NCI-H2227 (cell line): ENCODE results near the gene MAJIN.
A peak's percentile ranks its signal among the peaks of the same experiment; 100 is the strongest.
"Not testable (repeated sequence)": the region's sequence is repeated elsewhere in the genome, so short reads cannot be mapped to it uniquely, and the experiment has no call there.

Source experiments
- DNase-seq: peaks from one replicate; lab custom pipeline; 2025; ENCODE audit not compliant: unreplicated experiment; lab: John Stamatoyannopoulos, UW

MAJIN gene, protein sequence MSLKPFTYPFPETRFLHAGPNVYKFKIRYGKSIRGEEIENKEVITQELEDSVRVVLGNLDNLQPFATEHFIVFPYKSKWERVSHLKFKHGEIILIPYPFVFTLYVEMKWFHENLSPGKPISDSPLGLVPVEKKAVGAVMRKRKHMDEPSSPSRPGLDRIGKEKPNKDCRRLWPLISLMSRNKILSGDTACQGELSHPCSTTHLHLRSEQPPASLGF

DNA sequence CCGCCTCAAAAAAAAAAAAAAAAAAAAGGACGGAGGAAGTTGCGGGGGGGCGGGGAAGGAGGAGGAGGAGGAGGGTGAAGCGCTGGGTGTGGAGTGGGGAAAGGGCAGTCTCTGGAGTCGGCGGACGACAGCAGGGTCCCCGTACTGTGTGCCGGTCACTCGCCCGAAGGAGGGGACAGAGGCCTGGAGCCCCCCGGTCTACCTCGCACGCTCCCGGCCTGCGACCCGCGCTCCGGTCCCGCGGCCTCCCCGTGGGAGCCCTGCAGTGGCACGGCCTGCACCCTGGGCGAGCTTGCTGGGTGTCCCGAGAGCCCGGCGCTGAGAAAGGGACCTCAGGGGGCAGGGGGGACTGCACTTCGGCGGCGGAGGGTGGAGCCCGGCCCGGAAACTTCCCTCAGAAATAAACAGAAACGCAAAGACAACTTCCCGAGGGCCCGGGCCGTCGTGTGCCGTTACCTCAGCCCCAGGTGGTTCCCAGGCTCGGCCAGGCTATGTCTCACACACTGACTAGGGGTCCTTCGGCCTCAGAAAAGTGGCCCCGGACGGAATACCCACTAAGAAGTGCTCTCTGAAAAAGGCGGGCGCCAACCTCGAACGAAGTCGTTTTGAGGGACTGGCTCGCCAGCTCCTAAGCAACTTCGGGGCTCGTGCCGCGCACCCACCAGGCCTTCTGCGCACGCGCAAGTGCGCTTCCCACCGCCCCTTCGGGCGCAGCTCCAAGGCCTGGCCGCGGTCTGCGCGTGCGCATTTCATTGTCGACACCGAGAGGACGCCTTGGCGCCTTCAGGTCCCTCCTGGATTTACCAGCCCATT, at the start of gene MAJIN:
TSS of gene MAJIN (minus strand) at position 688 of the 813 bp plus-strand sequence. CDS start 12,703 bp downstream, outside the sequence.
- no peak for DNase-seq

DNA sequence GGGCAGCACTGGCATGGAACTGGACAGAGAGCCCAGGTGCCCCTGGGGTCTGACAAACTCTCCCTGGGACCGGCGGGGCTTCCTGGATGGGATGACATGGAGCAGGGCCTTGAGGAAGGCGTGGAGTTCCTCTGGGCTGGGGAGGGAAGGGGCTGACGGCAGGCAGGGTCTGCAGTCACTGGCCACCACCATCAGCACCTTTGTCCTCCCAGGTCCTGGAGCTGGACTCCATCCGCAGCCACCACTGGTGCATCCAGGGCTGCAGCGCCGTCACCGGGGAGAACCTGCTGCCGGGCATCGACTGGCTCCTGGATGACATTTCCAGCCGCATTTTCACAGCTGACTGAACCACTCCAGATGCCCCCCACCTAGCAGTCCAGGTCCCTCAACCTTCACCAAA, 49.6 kb upstream of the MAJIN start:
- no peak for DNase-seq

DNA sequence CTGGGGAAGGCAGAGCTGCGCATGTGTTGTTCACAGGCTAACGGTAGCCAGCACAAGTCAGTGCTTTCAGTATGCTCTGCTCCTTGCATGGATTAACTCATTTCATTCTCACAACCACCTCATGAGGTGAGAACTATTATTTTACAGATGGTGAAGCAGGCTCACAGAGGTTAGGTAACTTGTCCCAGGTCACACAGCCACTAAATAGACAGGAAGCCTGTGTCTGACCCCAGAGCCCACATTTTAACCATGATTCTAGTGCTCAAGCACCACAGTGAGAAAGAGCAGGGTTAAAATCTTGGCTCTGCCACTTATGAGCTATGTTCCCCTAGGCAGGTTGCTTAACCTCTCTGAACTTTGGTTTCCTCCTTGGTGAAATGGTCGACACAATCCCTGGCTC, 49.1 kb upstream of the MAJIN start:
- no peak for DNase-seq

DNA sequence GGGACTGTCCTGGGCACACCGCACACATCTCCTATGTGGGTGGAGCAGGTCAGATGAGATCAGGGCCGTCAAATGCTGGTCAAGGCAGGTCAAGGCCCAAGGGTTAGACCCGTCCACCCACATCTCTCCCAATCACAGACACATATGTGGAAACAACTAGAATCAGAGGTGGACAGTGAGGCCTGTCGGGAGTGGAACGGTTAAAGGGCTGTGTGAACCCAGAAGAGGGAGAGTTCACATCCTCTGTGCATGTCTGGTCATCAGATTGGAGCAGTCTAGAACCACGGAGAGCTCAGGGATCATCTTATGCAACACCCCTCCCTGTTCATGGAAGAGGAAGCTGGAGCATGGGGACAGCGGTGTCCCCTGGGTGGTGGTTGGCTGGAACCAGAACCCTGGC, 47.9 kb upstream of the MAJIN start:
- no peak for DNase-seq

DNA sequence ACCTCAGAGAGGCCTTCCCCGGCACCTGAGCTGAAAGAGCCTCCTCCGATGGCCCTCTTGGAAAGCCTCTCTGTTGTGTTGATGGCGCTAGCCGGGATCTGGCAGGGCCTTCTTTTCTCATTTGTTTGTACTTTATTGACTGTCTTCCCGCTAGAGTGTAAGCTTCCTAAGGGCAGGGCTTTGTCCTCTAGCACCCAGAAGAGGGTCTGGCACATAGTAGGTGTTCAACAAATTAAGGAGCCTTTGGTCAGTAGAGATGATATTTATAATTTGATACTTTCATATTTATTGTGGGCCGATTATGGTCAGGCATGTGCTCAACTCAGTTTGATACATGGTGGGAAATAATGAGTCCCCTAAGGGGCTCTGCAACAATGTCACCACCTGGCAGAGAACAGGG, 46.0 kb upstream of the MAJIN start:
- no peak for DNase-seq

DNA sequence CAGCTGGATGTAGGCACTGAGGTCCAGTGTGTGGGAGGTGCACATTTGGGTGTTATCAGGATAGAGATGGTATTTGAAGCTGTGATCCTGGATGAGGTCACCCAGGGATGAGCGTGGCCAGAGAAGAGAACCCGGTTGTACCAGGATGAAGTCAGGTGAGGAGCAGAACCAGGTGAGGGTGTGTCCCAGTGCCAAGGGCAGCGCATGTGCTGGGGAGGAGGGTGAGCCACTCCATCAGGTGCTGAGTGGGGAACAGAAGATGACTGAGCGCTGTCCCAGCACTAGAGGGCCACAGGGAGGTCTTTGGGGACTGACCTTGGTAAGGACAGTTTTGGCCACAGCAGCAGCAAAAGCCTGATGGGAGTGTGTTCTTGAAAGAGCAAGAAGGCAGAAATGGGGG, 44.8 kb upstream of the MAJIN start:
- DNase-seq = no peak

DNA sequence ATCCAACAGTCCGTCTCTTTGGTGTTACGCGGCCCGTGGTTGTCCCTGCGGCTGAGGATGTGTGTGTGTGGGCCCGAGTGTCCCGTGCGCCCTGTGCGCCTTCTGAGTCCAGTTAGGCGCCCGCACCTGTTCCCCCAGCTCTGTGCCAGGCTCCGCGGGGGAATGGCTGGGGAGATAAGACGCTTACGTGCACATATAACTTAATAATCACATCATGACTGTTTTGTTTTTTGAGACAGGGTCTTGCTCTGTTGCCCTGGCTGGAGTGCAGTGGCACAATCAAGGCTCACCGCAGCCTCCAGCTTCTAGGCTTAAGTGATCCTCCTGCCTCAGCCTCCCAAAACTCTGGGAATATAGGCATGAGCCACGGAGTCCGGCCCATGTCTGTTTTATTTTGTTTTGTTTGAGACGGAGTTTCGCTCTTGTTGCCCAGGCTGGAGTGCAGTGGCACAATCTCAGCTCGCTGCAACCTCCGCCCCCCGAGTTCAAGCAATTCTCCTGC, 42.9 kb upstream of the MAJIN start:
- DNase-seq = no peak

DNA sequence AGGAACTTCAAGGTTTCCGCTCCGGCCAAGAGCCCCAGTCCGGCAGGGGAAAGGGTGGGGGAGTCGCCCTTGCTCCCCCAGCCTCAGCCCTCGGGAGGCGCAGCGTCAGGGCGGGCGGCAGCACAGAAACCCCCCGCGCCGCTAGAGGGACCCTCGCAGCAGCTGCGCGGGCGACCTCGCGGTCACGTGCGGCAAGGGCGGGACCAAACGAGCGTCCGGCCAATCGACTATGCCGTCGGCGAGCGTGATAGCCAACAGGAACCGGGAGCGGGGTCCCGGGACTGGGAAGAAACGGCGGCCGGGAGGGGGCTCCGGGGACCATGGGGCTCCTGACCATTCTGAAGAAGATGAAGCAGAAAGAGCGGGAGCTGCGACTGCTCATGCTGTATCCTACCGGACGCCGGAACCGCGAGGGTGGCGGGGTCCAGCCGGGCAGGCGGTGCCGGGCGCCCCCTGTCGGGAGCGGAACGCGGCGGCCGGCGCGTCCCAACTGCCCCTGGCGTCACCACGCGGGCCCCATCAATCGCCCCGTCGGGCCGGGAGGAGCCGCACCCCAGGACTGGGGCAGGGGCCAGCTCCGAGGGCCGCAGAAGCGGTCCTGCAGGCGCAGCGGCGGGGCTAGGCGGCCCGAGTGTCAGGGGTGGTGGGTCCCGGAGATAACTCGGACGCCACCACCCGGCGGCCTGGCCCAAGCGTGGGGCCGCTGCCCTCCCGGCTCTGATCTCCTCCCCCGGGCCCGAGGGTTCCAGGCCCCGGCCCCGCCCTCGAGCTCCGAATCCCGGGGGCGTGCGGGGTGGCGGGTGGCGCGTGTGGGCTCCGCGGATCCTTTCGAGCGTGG, 42.2 kb upstream of the MAJIN start, which contains the start of gene ARL2:
TSS of gene ARL2 (plus strand) at position 273 of the 838 bp plus-strand sequence. CDS start at position 321, 48 bp downstream.
- DNase-seq = peak; percentile 96

DNA sequence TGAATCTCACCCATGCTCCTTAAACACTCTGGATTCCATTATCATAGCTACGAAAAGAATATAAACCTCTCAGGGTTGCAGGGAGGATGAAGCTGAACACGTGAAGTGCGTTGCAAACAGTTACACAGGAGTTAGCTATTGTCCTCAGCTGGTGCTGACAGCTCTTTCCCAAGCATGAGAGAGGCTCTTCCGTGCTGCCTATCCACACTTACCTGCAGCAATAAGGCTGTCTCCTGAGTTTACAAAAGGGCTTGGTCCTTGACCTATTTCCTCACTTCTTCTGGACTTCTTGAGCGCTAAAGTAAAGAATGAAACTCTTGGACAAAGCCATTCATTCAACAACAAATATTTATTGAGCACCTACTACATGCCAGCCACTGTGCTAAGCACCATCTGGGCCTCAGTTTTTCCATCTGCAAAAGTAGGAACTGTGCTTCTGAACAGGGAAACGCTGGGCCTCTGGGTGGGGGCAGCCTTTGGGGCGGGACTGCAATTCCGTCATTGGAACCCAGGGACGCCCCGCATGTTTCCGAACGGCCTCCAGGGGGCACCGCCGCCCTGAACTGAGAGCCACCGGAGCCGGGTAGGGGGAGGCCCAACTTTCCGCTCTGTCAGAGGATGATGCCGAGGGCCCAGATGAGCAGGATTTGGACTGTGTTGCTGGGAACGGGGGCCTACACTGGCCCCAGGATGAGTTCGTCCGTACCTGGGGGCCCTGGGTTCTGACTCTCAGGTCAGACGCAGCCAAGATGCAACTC, 41.4 kb upstream of the MAJIN start:
- peak; percentile 91 for DNase-seq

DNA sequence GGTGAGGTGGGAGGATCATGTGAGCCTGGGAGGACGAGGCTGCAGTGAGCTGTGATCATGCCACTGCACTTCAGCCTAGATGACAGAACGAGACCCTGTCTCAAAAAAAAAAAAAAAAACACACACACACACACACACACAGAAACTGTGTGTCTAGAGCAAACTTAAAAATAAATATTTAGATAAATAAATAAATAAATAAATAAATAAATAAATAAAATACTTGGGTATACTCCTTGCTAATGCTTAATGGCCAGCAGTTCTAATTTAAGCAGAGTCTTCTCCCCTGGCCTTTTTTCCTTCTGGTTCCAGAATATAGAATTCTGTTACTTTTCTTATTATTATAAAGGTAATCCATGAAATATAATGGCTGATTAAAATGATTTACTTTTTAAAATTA, 37.0 kb upstream of the MAJIN start:
- DNase-seq = no peak

DNA sequence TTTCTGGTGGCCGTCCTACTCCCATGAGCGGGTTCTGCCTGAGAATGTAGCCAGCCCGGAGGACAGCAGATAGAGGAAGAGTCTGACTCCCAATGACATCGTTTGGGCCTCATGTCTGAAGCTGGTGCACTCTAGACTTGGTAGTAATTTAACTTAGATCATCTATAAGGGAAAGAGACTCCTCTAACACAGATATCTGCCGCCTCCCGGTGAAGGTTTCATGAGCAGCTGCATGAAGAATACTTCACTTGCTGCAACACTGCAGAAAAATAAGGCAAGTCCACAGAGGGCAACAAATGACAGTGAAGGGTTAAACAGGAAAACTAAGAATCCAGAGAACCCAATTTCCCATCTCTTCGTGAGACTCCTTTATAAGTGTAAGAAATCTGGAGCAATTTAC, 36.1 kb upstream of the MAJIN start:
- DNase-seq = no peak

DNA sequence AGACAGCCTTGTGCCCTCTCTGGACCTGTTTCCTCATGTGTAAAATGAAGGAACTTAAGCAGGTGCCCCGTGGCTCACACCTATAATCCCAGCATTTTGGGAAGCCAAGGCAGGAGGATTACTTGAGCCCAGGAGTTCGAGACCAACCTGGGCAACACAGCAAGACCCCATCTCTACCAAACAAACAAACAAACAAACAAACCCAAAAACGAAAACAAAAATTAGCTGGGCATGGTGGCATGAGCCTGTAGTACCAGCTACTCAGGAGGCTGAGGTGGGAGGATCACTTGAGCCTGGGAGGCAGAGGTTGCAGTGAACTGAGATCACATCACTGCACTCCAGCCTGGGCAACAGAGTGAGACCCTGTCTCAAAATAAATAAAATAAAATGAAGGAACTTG, 32.1 kb upstream of the MAJIN start:
- DNase-seq = not testable (repeated sequence)

DNA sequence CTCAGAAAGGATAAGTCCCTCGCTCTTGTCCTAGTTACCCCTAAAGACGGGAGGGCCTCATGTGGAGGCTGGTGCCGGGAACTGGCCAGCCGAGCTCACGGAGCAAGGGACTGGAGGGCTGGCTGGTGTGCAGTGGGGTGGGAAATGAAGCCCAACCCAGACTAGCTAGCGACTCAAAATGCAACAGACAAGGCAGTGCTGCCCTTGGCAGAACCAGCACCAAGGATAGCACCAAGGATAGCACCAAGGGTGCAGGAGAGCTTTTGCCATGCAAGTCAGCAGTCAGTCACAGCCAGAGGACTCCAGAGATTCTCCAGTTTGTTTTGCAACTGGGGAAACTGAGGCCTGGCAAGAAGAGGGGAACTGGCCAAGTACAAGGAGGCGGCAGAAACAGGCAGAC, 31.4 kb upstream of the MAJIN start:
- DNase-seq = no peak

DNA sequence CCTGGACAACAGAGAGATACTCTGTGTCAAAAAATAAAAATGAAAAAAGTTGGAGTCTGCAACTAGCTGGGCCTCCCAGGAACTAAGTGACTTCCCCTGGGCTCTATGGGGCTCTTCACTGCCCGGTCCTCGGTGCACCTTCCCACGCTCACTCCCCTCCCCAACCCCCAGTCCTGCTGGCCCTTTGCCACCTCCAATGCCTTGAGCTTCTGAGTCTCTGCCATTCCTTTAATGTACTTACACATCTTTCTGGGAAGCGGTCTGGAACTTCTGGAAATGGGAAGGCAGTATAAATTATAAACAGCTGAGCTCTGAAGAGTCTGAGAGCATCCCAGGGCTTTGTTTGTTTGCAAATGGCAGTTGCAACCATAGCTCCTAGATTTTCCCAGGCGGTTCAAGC, 30.8 kb upstream of the MAJIN start:
- DNase-seq = no peak

DNA sequence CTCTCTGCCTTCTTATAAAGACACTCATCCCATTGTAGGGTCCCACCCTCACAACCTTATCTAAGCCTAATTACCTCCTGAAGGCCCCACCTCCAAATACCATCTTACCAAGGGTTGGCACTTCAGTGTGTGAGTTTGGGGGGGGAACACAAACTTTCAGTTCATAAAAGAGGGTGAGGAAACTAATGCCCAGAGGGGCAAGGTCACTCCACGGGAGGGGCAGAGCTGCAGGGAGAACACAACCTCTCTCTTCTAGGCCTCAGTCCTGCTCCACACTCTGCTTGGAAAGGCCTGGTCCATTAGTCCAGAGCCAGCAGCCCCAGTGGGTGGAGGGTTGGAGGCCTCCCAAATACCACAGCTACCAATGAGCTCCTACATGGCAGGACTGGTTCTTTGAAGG, 27.6 kb upstream of the MAJIN start:
- no peak for DNase-seq

DNA sequence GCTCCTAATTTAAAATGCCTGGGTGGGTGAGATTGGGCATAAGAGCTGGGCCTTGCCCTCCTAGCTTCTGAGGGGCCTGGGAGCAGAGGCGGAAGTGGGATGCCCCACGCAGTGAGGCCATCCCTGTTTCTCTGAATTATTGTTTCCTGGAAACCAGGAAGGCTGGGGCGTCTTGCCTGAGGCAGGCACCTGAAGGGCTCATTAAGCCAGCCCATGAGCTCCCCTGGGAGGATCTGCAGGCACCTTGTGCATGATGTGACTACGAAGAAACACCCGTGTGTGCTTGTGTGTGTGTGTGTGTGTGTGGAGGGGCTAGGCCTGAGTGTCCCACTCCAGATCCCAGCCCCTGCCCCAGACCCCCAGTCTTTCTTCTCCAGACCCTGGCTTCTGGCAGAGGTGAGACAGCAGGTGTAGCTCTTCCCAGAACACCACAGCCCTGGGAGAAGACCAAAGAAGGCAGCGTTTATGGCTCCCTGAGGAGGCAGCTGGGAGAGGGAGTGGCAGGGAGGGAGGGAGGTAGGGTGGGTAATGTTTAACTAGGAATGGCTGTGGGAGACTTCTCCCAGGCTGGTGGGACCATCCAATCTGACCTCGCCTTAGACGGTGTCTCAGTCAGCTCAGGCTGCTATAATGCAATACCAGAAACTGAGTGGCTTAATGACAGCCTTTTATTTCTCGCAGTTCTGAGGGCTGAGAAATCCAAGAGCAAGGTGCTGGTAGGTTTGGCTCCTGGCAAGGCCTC, 27.0 kb upstream of the MAJIN start:
- DNase-seq = no peak

DNA sequence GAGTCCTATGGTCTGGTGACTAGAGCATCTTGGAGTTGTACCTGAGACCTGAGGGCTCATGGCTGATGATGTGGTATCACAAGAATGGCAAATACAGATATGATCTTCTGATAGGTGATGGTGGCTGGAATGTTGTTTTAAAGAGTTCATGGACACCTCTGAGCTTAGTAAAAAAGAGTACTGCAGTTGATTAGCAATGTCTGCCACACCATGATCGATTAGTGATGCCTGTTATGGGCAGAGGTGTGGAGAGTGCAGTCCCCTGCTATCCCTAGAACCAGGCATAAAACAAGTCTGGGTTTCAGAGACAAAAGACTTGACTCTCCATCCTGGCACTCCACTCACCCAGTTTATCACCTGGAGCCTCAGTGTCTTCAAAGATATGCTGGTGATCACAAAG, 26.2 kb upstream of the MAJIN start:
- DNase-seq = peak; percentile 14

DNA sequence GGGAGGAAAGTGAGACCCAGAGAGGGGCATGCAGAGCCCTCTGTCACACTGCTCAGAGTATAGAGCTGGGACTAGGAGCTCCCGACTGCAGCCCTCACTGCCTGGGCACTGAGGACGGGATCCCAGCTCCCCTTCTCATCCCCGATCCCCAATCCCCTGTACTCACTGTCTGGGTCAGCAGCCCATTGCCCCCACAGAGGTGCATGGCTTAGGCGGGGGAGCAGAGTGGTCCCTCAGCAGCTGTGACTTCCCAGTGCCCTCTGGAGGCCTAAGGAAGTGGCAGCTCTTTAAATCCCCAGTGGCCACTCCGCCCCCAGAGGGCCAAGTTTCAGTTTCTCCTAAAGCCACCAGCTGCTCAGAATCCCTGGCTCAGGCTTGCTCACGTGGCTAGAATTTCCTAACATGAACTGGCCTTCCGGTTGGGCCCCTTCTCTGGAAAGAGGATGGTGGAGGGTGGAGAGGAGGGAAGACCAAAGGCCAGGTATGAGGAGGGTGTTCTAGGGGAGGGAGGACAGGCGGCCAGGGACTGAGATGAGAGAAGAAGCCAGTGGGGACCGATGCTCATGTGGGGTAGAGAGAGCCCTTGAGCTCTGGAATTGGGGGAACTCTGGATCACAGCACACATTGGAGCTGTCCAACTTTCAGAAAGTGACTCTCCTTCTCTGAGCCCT, 24.9 kb upstream of the MAJIN start, which contains the start of gene BATF2:
TSS of gene BATF2 (minus strand) at position 262 of the 671 bp plus-strand sequence. CDS start at position 205, 57 bp downstream.
- DNase-seq = peak; percentile 56

DNA sequence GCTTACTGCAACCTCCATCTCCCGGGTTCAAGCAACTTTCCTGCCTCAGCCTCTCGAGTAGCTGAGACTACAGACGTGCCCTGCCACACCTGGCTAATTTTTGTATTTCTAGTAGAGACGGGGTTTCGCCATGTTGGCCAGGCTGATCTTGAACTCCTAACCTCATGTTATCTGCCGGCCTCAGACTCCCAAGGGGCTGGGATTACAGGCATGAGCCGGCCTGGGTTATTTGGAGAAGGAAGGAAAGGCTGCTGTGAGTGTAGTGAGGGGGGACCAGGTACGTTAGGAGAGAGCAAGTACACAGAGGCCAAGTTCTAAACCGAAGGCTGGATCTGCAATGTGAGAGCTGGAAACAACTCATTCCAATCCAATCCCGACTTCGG, 24.4 kb upstream of the MAJIN start:
- no peak for DNase-seq
